Measurements from ENCODE around the gene USP6. TPM values are rescaled to one million over a fixed set of nuclear protein-coding genes. Genes with fewer than 3 reads are reported as not detected.

USP6 gene
- total and polyA plus RNA-seq, 2 experiments from 2014 or later, result 0.07 to 0.11 TPM

- Histone ChIP-seq H3K9me3 (ENCODE audit: low read depth) (peaks cover 7% of the 10 kb centered on the region), H3K4me2 (no peak overlapping the region), H3K27ac (no peak overlapping the region), H3K4me3 (no peak overlapping the region), H3K9me2 (replicated peaks; ENCODE audit: insufficient read depth) (no peaks in the 10 kb centered on the region), H3K36me3 (replicated peaks; ENCODE audit: insufficient read depth, low read depth) (no peaks in the 10 kb centered on the region), H3K4me1 (ENCODE audit: insufficient read depth) (no peaks in the 10 kb centered on the region), H2AFZ (no peak overlapping the region), H3K27me3 (no peaks in the 10 kb centered on the region), H3K79me2 (no peaks in the 10 kb centered on the region), H4K20me1 (ENCODE audit: insufficient read depth, poor library complexity, severe bottlenecking) (no peaks in the 10 kb centered on the region)
- no peak for TF ChIP-seq EZH2 (IDR thresholded peaks at IDR 0.05; ENCODE audit: borderline replicate concordance)
- TF ChIP-seq, protein P1, sequence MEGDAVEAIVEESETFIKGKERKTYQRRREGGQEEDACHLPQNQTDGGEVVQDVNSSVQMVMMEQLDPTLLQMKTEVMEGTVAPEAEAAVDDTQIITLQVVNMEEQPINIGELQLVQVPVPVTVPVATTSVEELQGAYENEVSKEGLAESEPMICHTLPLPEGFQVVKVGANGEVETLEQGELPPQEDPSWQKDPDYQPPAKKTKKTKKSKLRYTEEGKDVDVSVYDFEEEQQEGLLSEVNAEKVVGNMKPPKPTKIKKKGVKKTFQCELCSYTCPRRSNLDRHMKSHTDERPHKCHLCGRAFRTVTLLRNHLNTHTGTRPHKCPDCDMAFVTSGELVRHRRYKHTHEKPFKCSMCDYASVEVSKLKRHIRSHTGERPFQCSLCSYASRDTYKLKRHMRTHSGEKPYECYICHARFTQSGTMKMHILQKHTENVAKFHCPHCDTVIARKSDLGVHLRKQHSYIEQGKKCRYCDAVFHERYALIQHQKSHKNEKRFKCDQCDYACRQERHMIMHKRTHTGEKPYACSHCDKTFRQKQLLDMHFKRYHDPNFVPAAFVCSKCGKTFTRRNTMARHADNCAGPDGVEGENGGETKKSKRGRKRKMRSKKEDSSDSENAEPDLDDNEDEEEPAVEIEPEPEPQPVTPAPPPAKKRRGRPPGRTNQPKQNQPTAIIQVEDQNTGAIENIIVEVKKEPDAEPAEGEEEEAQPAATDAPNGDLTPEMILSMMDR (IDR thresholded peaks at IDR 0.05; ENCODE audit: poor library complexity), result no peak
- TF ChIP-seq EZH2phosphoT487 (IDR thresholded peaks at IDR 0.05; ENCODE audit: low read depth, severe bottlenecking, unreplicated experiment), result no peak
- 88% methylated on average over 6 of the region's 6 CpGs for WGBS (ENCODE audit: low lambda C conversion rate, missing lambda C conversion rate)
- DNase-seq (ENCODE audit: low spot score), result no peak
These were observed 23.4 kb upstream of the USP6 start for GRCh38 chr17:5092218-5093010.

DNA sequence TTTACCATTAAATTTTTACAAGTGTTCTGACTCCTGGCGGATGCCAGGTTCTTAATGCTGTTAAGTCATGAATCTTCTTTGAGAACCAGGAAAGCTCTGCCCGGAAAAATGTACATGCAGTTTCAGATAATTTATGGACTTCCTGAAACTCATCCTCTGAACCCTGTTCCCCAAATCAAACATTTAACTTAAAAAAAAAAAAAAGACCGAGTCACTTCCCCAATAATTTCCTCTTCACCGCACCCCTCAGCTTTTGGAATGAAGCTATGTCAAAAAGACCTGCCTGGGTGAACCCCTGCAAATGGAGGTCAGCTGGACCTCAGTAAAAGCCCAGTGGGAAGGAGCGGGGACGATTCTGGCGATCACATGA is 19.1 kb upstream of the USP6 start:
- Histone ChIP-seq H3K9me2 (replicated peaks; ENCODE audit: insufficient read depth) (no peaks in the 10 kb centered on the region), H3K4me1 (ENCODE audit: insufficient read depth) (no peaks in the 10 kb centered on the region), H4K20me1 (ENCODE audit: insufficient read depth, poor library complexity, severe bottlenecking) (no peaks in the 10 kb centered on the region), H3K27ac (no peak overlapping the region), H2AFZ (peak overlapping the region; percentile 86), H3K4me2 (peak overlapping the region; percentile 79), H3K27me3 (no peaks in the 10 kb centered on the region), H3K4me3 (peak overlapping the region; percentile 60), H3K79me2 (no peaks in the 10 kb centered on the region), H3K36me3 (replicated peaks; ENCODE audit: insufficient read depth, low read depth) (no peaks in the 10 kb centered on the region), H3K9me3 (ENCODE audit: low read depth) (no peaks in the 10 kb centered on the region)
- no peak for TF ChIP-seq EZH2 (IDR thresholded peaks at IDR 0.05; ENCODE audit: borderline replicate concordance)
- TF ChIP-seq, protein P1 (IDR thresholded peaks at IDR 0.05; ENCODE audit: poor library complexity), result no peak
- TF ChIP-seq EZH2phosphoT487 (IDR thresholded peaks at IDR 0.05; ENCODE audit: low read depth, severe bottlenecking, unreplicated experiment), result no peak
- DNase-seq (ENCODE audit: low spot score), result no peak
- 66% methylated on average over 7 of the region's 7 CpGs for WGBS (ENCODE audit: low lambda C conversion rate, missing lambda C conversion rate)

GRCh38 chr17:5097101-5097834 is 18.6 kb upstream of the USP6 start:
- DNase-seq (ENCODE audit: low spot score), result peak; percentile 62
- no peaks in the 10 kb centered on the region for H4K20me1 ChIP-seq (ENCODE audit: insufficient read depth, poor library complexity, severe bottlenecking)
- H3K27ac ChIP-seq, result peak overlapping the region; percentile 37
- no peaks in the 10 kb centered on the region for H3K9me2 ChIP-seq (replicated peaks; ENCODE audit: insufficient read depth)
- 19% methylated on average over 61 of the region's 63 CpGs for WGBS (ENCODE audit: low lambda C conversion rate, missing lambda C conversion rate)
- H3K36me3 ChIP-seq (replicated peaks; ENCODE audit: insufficient read depth, low read depth), result no peaks in the 10 kb centered on the region
- TF ChIP-seq EZH2 (IDR thresholded peaks at IDR 0.05; ENCODE audit: borderline replicate concordance), result no peak
- no peak for TF ChIP-seq EZH2phosphoT487 (IDR thresholded peaks at IDR 0.05; ENCODE audit: low read depth, severe bottlenecking, unreplicated experiment)
- TF ChIP-seq, protein P1 (IDR thresholded peaks at IDR 0.05; ENCODE audit: poor library complexity), result no peak
- H3K4me2 ChIP-seq, result peak overlapping the region; percentile 79
- H3K79me2 ChIP-seq, result no peaks in the 10 kb centered on the region
- H3K4me3 ChIP-seq, result peak overlapping the region; percentile 60
- peak overlapping the region; percentile 86 for H2AFZ ChIP-seq
- no peaks in the 10 kb centered on the region for H3K4me1 ChIP-seq (ENCODE audit: insufficient read depth)
- H3K27me3 ChIP-seq, result no peaks in the 10 kb centered on the region
- no peaks in the 10 kb centered on the region for H3K9me3 ChIP-seq (ENCODE audit: low read depth)

All from hepatocyte (in vitro differentiated cells).